SK-N-SH (cell line): ENCODE results near the gene CACNA1A. TPM values are rescaled to one million over a fixed set of nuclear protein-coding genes. Genes with fewer than 3 reads are reported as not detected.

Experiments
- CTCF ChIA-PET: fragments of 300-600, 350-600 bp; formaldehyde crosslinking; extraction: SDS; loops from one replicate; lab custom pipeline; 2021; lab: Yijun Ruan, JAX
- POLR2A ChIA-PET: fragments of 350-600 bp; sonication (Branson Sonifier 250); formaldehyde crosslinking; extraction: SDS; loops from one replicate; lab custom pipeline; 2020; ENCODE audit warnings: antibody characterized with exemption, inconsistent platforms; lab: Yijun Ruan, JAX
- DNase-seq: peaks from one replicate; pipeline ENCODE4 v3.0.0; 2012
- H2AFZ ChIP-seq: fragments of 200-600 bp; sonication (generic); 2 replicates; pipeline ENCODE4 v1.8.1; 2016; ENCODE audit warnings: antibody characterized with exemption, mild to moderate bottlenecking, low read depth
- H3F3A ChIP-seq: fragments of 200-600 bp; sonication (generic); replicated peaks from 2 replicates; pipeline ENCODE3; 2016; ENCODE audit warnings: antibody characterized with exemption, mild to moderate bottlenecking; ENCODE audit not compliant: insufficient read depth
- H3K27ac ChIP-seq, 2 experiments: fragments of 200-500 bp in 1 of 2; fragments of 200-600 bp in 1 of 2; sonication (Bioruptor generic) in 1 of 2; sonication (generic), shearing (Covaris generic) in 1 of 2; 2 replicates each; pipeline versions ENCODE4 v1.5.1 to v1.6.1; 2014 to 2016; ENCODE audit warnings: low read depth in 2 of 2, inconsistent platforms in 1 of 2, low read length in 1 of 2, mild to moderate bottlenecking in 1 of 2, mixed read lengths in 1 of 2
- H3K27me3 ChIP-seq: fragments of 200-600 bp; sonication (generic), shearing (Covaris generic); 2 replicates; pipeline ENCODE4 v1.6.1; 2016; ENCODE audit warnings: mixed run types; ENCODE audit not compliant: insufficient read depth
- H3K36me3 ChIP-seq, 2 experiments: fragments of 200-500 bp in 1 of 2; fragments of 200-600 bp in 1 of 2; sonication (Bioruptor generic) in 1 of 2; sonication (generic) in 1 of 2; replicated peaks in 1 of 2; 2 replicates each; pipeline versions ENCODE3 to v1.5.1; 2014 to 2016; ENCODE audit warnings: low read length in 1 of 2, mild to moderate bottlenecking in 1 of 2; ENCODE audit not compliant: insufficient read depth in 2 of 2, control insufficient read depth in 1 of 2
- H3K4me1 ChIP-seq, 2 experiments: fragments of 200-500 bp in 1 of 2; fragments of 200-600 bp in 1 of 2; sonication (Bioruptor generic) in 1 of 2; sonication (generic), shearing (Covaris generic) in 1 of 2; 2 replicates each; pipeline versions ENCODE4 v1.5.1 to v1.6.1; 2014 to 2016; ENCODE audit warnings: low read depth in 1 of 2, low read length in 1 of 2, mixed run types in 1 of 2; ENCODE audit not compliant: insufficient read depth in 2 of 2, control insufficient read depth in 1 of 2
- H3K4me2 ChIP-seq: fragments of 200-600 bp; sonication (generic), shearing (Covaris generic); 2 replicates; pipeline ENCODE4 v1.6.1; 2017; ENCODE audit warnings: mixed run types
- H3K4me3 ChIP-seq, 2 experiments: fragments of 200-500 bp in 1 of 2; fragments of 200-600 bp in 1 of 2; sonication (Bioruptor generic) in 1 of 2; sonication (generic), shearing (Covaris generic) in 1 of 2; 2 replicates each; pipeline versions ENCODE4 v1.5.1 to v1.8.1; 2014 to 2016; ENCODE audit warnings: low read depth in 2 of 2, inconsistent platforms in 1 of 2, low read length in 1 of 2, mild to moderate bottlenecking in 1 of 2, mixed read lengths in 1 of 2, moderate library complexity in 1 of 2
- H3K79me2 ChIP-seq: fragments of 200-600 bp; sonication (generic); 2 replicates; pipeline ENCODE4 v1.8.1; 2017; ENCODE audit warnings: mild to moderate bottlenecking; ENCODE audit not compliant: insufficient read depth
- H3K9ac ChIP-seq: fragments of 200-600 bp; sonication (generic); 2 replicates; pipeline ENCODE4 v1.6.1; 2017; ENCODE audit warnings: mixed run types
- H3K9me2 ChIP-seq: fragments of 200-600 bp; sonication (generic); 2 replicates; pipeline ENCODE4 v1.6.1; 2017; ENCODE audit warnings: mixed run types
- H3K9me3 ChIP-seq: fragments of 200-600 bp; sonication (generic); 2 replicates; pipeline ENCODE4 v1.6.1; 2017; ENCODE audit warnings: mixed run types, mild to moderate bottlenecking, moderate library complexity
- H4K20me1 ChIP-seq: fragments of 200-600 bp; sonication (generic); 2 replicates; pipeline ENCODE4 v1.6.1; 2017; ENCODE audit warnings: mild to moderate bottlenecking, mixed run types; ENCODE audit not compliant: insufficient read depth
- CHD2 ChIP-seq: fragments of 150-350 bp; IDR thresholded peaks from 2 replicates; pipeline ENCODE4 v1.6.1; 2018; ENCODE audit warnings: low read length; ENCODE audit not compliant: partially characterized antibody
- EP300 ChIP-seq, 2 experiments: IDR thresholded peaks; 2 replicates each; pipeline versions ENCODE4 v1.4.0 to v1.6.1; 2012; ENCODE audit warnings: borderline replicate concordance in 1 of 2, low read depth in 1 of 2, low read length in 1 of 2
- FOXJ3 ChIP-seq: sonication (generic); formaldehyde crosslinking; IDR thresholded peaks from 2 replicates; pipeline ENCODE4 v1.5.1; 2020; ENCODE audit warnings: mild to moderate bottlenecking, missing genetic modification reagents
- MEF2A ChIP-seq: IDR thresholded peaks from 2 replicates; pipeline ENCODE4 v1.4.0; 2012; ENCODE audit warnings: low read depth, borderline replicate concordance
- MXI1 ChIP-seq: IDR thresholded peaks from 2 replicates; pipeline ENCODE4 v1.6.1; 2012; ENCODE audit warnings: mild to moderate bottlenecking, low read depth, low read length, improper control_type of control experiment
- NFIC ChIP-seq: IDR thresholded peaks from 2 replicates; pipeline ENCODE4 v1.4.0; 2012; ENCODE audit warnings: borderline replicate concordance
- NRF1 ChIP-seq: IDR thresholded peaks from 2 replicates; pipeline ENCODE4 v1.6.1; 2012; ENCODE audit warnings: low read depth, mild to moderate bottlenecking, low read length
- PBX3 ChIP-seq: IDR thresholded peaks from 2 replicates; pipeline ENCODE4; 2012
- RAD21 ChIP-seq: IDR thresholded peaks from 2 replicates; pipeline ENCODE4 v1.6.1; 2012; ENCODE audit warnings: mild to moderate bottlenecking, low read length
- RCOR1 ChIP-seq: fragments of 150-350 bp; IDR thresholded peaks from 2 replicates; pipeline ENCODE4 v1.6.1; 2017; ENCODE audit warnings: antibody characterized with exemption, low read length
- REST ChIP-seq: IDR thresholded peaks from 2 replicates; pipeline ENCODE4 v1.6.1; 2012; ENCODE audit warnings: mild to moderate bottlenecking, low read depth, low read length, moderate library complexity
- RFX5 ChIP-seq: IDR thresholded peaks from 2 replicates; pipeline ENCODE4 v1.6.1; 2012; ENCODE audit warnings: mild to moderate bottlenecking, improper control_type of control experiment, low read length
- RXRA ChIP-seq: IDR thresholded peaks from 2 replicates; pipeline ENCODE4 v1.4.0; 2012; ENCODE audit warnings: low read depth, mild to moderate bottlenecking, borderline replicate concordance
- TAF1 ChIP-seq: IDR thresholded peaks from 2 replicates; pipeline ENCODE4 v1.6.1; 2012; ENCODE audit warnings: low read depth, mild to moderate bottlenecking, low read length, moderate library complexity, borderline replicate concordance
- TCF12 ChIP-seq: IDR thresholded peaks from 2 replicates; pipeline ENCODE4 v1.4.0; 2012
- USF1 ChIP-seq: IDR thresholded peaks from 2 replicates; pipeline ENCODE4 v1.4.0; 2012; ENCODE audit warnings: low read depth, borderline replicate concordance
- YY1 ChIP-seq: IDR thresholded peaks from 2 replicates; pipeline ENCODE4 v1.4.0; 2012; ENCODE audit warnings: low read depth, mild to moderate bottlenecking
- ZBTB33 ChIP-seq: IDR thresholded peaks from 2 replicates; pipeline ENCODE4 v1.4.0; 2012; ENCODE audit warnings: low read depth, borderline replicate concordance
- WGBS: methylation state at CpG from one replicate; pipeline ENCODE4 v1.1.6; 2017; ENCODE audit warnings: low lambda C conversion rate; 5-methylcytosine and 5-hydroxymethylcytosine counted together
- polyA plus RNA-seq, 3 experiments: library from polyadenylated mRNA; depleted of rRNA; stranded (reverse); fragments of >200 nt; gene quantifications; 2 replicates each; pipeline ENCODE4 v1.2.3, GENCODE V29; 2012
- TF ChIP-seq, protein P1 (sequence below): fragments of 150-350 bp; IDR thresholded peaks from 2 replicates; pipeline ENCODE4 v1.6.1; 2017; ENCODE audit warnings: antibody characterized with exemption, low read length, low read depth, borderline replicate concordance

Gene CACNA1A
- polyA plus RNA-seq, 1 of the 3 experiments (the other 2 are of a cell fraction) = 1.3 TPM

GRCh38 chr19:13207237-13207845 is 298.9 kb downstream of the CACNA1A start:
- Histone ChIP-seq H2AFZ (no peak overlapping the region), H3K4me1 (no peaks in the 10 kb centered on the region), H3K36me3 (no peaks in the 10 kb centered on the region), H3K4me3 (no peak overlapping the region), H3K27ac (no peak overlapping the region), H3K9me2 (no peaks in the 10 kb centered on the region), H3K4me2 (no peak overlapping the region), H3K27me3 (no peaks in the 10 kb centered on the region), H4K20me1 (no peaks in the 10 kb centered on the region), H3K9me3 (no peaks in the 10 kb centered on the region), H3K79me2 (no peaks in the 10 kb centered on the region), H3K9ac (no peak overlapping the region), H3F3A (peaks cover 3% of the 10 kb centered on the region)
- ChIA-PET POLR2A (no interaction called here), CTCF (no interaction called here)
- 91% methylated on average over 20 of the region's 79 CpGs for WGBS
- TF ChIP-seq TAF1 (no peak), PBX3 (no peak), USF1 (no peak), NFIC (no peak), RCOR1 (no peak), EP300 (IDR thresholded peaks at IDR 0.05; ENCODE audit: borderline replicate concordance in 1 of 2, low read depth in 1 of 2, low read length in 1 of 2) (no peak), YY1 (no peak), CHD2 (no peak), TCF12 (no peak), RXRA (no peak), RFX5 (no peak), REST (no peak), MXI1 (no peak), RAD21 (no peak), NRF1 (no peak), FOXJ3 (CRISPR knock-in tag) (no peak), ZBTB33 (no peak), MEF2A (no peak)
- TF ChIP-seq, protein P1, sequence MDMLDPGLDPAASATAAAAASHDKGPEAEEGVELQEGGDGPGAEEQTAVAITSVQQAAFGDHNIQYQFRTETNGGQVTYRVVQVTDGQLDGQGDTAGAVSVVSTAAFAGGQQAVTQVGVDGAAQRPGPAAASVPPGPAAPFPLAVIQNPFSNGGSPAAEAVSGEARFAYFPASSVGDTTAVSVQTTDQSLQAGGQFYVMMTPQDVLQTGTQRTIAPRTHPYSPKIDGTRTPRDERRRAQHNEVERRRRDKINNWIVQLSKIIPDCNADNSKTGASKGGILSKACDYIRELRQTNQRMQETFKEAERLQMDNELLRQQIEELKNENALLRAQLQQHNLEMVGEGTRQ = no peak
- DNase-seq = no peak
